Astrocyte (in vitro differentiated cells and primary cell): Measurements from ENCODE around the gene RANGRF. TPM values are rescaled to one million over a fixed set of nuclear protein-coding genes. Genes with fewer than 3 reads are reported as not detected.

Experiments used
- DNase-seq: peaks from one replicate; pipeline ENCODE4 v3.0.0-alpha.2; 2010; ENCODE audit warnings: low read depth
- FAIRE-seq: peaks from 2 replicates; lab custom pipeline; 2011; peaks lifted over from hg19 to GRCh38; lab: Jason Lieb, UNC
- H2AFZ ChIP-seq: 2 replicates; pipeline ENCODE4 v1.6.0; 2012; ENCODE audit warnings: low read depth, low read length, inconsistent platforms
- H3K27ac ChIP-seq: 2 replicates; pipeline ENCODE4 v1.5.1; 2011; ENCODE audit warnings: low read depth, low read length, inconsistent platforms
- H3K27me3 ChIP-seq: 2 replicates; pipeline ENCODE4 v1.6.0; 2011; ENCODE audit warnings: low read length, inconsistent platforms; ENCODE audit not compliant: insufficient read depth
- H3K36me3 ChIP-seq: 2 replicates; pipeline ENCODE4 v1.5.1; 2011; ENCODE audit warnings: low read length, inconsistent platforms; ENCODE audit not compliant: insufficient read depth
- H3K4me1 ChIP-seq: 2 replicates; pipeline ENCODE4 v1.5.1; 2011; ENCODE audit warnings: low read length, inconsistent platforms; ENCODE audit not compliant: insufficient read depth
- H3K4me2 ChIP-seq: 2 replicates; pipeline ENCODE4 v1.6.0; 2012; ENCODE audit warnings: low read length, inconsistent platforms
- H3K4me3 ChIP-seq: 2 replicates; pipeline ENCODE4 v1.5.1; 2011; ENCODE audit warnings: low read depth, mild to moderate bottlenecking, low read length, inconsistent platforms; ENCODE audit not compliant: insufficient read depth
- H3K79me2 ChIP-seq: 2 replicates; pipeline ENCODE4 v1.6.0; 2012; ENCODE audit warnings: mild to moderate bottlenecking, low read length, inconsistent platforms; ENCODE audit not compliant: insufficient read depth
- H3K9ac ChIP-seq: 2 replicates; pipeline ENCODE4 v1.6.0; 2012; ENCODE audit warnings: mild to moderate bottlenecking, low read length, inconsistent platforms
- H3K9me3 ChIP-seq: 2 replicates; pipeline ENCODE4 v1.5.1; 2012; ENCODE audit warnings: low read depth, mild to moderate bottlenecking, low read length, inconsistent platforms; ENCODE audit not compliant: insufficient read depth
- H4K20me1 ChIP-seq: 2 replicates; pipeline ENCODE4 v1.6.0; 2012; ENCODE audit warnings: low read length, inconsistent platforms; ENCODE audit not compliant: insufficient read depth
- H3K27ac Mint-ChIP-seq: one replicate; pipeline ENCODE4 v1.8.0; 2021; ENCODE audit warnings: mild to moderate bottlenecking, mixed read lengths; ENCODE audit not compliant: unreplicated experiment
- H3K27me3 Mint-ChIP-seq: one replicate; pipeline ENCODE4 v1.8.0; 2021; ENCODE audit warnings: low read depth, mixed read lengths; ENCODE audit not compliant: unreplicated experiment
- H3K36me3 Mint-ChIP-seq: one replicate; pipeline ENCODE4 v1.8.0; 2021; ENCODE audit warnings: low read depth, mixed read lengths; ENCODE audit not compliant: unreplicated experiment
- H3K4me1 Mint-ChIP-seq: one replicate; pipeline ENCODE4 v1.8.0; 2021; ENCODE audit warnings: low read depth, mixed read lengths; ENCODE audit not compliant: unreplicated experiment
- H3K4me3 Mint-ChIP-seq: one replicate; pipeline ENCODE4 v1.8.0; 2021; ENCODE audit warnings: mild to moderate bottlenecking, moderate library complexity, mixed read lengths; ENCODE audit not compliant: unreplicated experiment
- H3K9me3 Mint-ChIP-seq: one replicate; pipeline ENCODE4 v1.8.0; 2021; ENCODE audit warnings: mild to moderate bottlenecking, mixed read lengths; ENCODE audit not compliant: unreplicated experiment
- CTCF ChIP-seq: IDR thresholded peaks from 2 replicates; pipeline ENCODE4 v1.5.1; 2011; ENCODE audit warnings: low read depth, mild to moderate bottlenecking, inconsistent platforms, low read length, moderate library complexity; ENCODE audit not compliant: insufficient read depth
- EZH2 ChIP-seq: IDR thresholded peaks from 2 replicates; pipeline ENCODE4 v1.6.1; 2012; ENCODE audit warnings: mild to moderate bottlenecking, low read length, inconsistent platforms; ENCODE audit not compliant: insufficient read depth
- total RNA-seq: library from RNA; stranded (reverse); gene quantifications from 2 replicates; pipeline ENCODE4 v1.2.1, GENCODE V29; 2021

RANGRF gene
- total RNA-seq, 1 donor from 2014 or later = 16.1 TPM

GRCh38 chr17:8332128-8332527, 43.7 kb downstream of the RANGRF start:
- Histone ChIP-seq H3K4me3 (no peak overlapping the region), H3K27me3 (peaks cover 2% of the 10 kb centered on the region), H3K9ac (no peak overlapping the region), H3K36me3 (no peaks in the 10 kb centered on the region), H3K4me1 (no peaks in the 10 kb centered on the region), H3K27ac (no peak overlapping the region), H4K20me1 (no peaks in the 10 kb centered on the region), H2AFZ (no peak overlapping the region), H3K4me2 (no peak overlapping the region), H3K9me3 (no peaks in the 10 kb centered on the region), H3K79me2 (no peaks in the 10 kb centered on the region)
- Mint-ChIP-seq H3K4me3 (no peak overlapping the region), H3K27me3 (peaks cover 6% of the 10 kb centered on the region), H3K27ac (no peak overlapping the region), H3K9me3 (no peaks in the 10 kb centered on the region), H3K4me1 (no peaks in the 10 kb centered on the region), H3K36me3 (no peaks in the 10 kb centered on the region)
- no peak for DNase-seq
- FAIRE-seq = no peak
- TF ChIP-seq CTCF (no peak), EZH2 (no peak)

- H3K27me3 ChIP-seq = peaks cover 5% of the 10 kb centered on the region
- FAIRE-seq = no peak
- no peak overlapping the region for H3K27ac ChIP-seq
- no peaks in the 10 kb centered on the region for H3K4me1 Mint-ChIP-seq
- no peaks in the 10 kb centered on the region for H3K9me3 Mint-ChIP-seq
- peaks cover 3% of the 10 kb centered on the region for H3K27me3 Mint-ChIP-seq
- no peaks in the 10 kb centered on the region for H3K4me1 ChIP-seq
- H3K9me3 ChIP-seq = no peaks in the 10 kb centered on the region
- H4K20me1 ChIP-seq = no peaks in the 10 kb centered on the region
- H3K36me3 ChIP-seq = no peaks in the 10 kb centered on the region
- H3K9ac ChIP-seq = no peak overlapping the region
- TF ChIP-seq CTCF (no peak), EZH2 (no peak)
- H3K4me3 ChIP-seq = no peak overlapping the region
- H3K79me2 ChIP-seq = no peaks in the 10 kb centered on the region
- no peak overlapping the region for H2AFZ ChIP-seq
- no peak for DNase-seq
- H3K36me3 Mint-ChIP-seq = no peaks in the 10 kb centered on the region
- no peak overlapping the region for H3K27ac Mint-ChIP-seq
- no peak overlapping the region for H3K4me2 ChIP-seq
- H3K4me3 Mint-ChIP-seq = no peak overlapping the region
Measured at GRCh38 chr17:8332688-8333087, 44.2 kb downstream of the RANGRF start.

GRCh38 chr17:8333281-8333680, 44.8 kb downstream of the RANGRF start:
- Histone ChIP-seq H3K27me3 (peaks cover 11% of the 10 kb centered on the region), H3K36me3 (no peaks in the 10 kb centered on the region), H3K4me2 (no peak overlapping the region), H4K20me1 (no peaks in the 10 kb centered on the region), H3K4me1 (no peaks in the 10 kb centered on the region), H3K4me3 (no peak overlapping the region), H3K79me2 (no peaks in the 10 kb centered on the region), H3K9ac (no peak overlapping the region), H2AFZ (no peak overlapping the region), H3K27ac (no peak overlapping the region), H3K9me3 (no peaks in the 10 kb centered on the region)
- Mint-ChIP-seq H3K4me3 (no peak overlapping the region), H3K27me3 (peaks cover 8% of the 10 kb centered on the region), H3K27ac (no peak overlapping the region), H3K4me1 (no peaks in the 10 kb centered on the region), H3K36me3 (no peaks in the 10 kb centered on the region), H3K9me3 (no peaks in the 10 kb centered on the region)
- DNase-seq = no peak
- TF ChIP-seq EZH2 = no peak
- TF ChIP-seq CTCF = no peak
- no peak for FAIRE-seq
